GM21360 (cell line): Measurements from ENCODE around the gene PDE7B.

Source experiments
- ATAC-seq: cut with Tn5 transposase; IDR thresholded peaks from one replicate; pipeline ENCODE4 v1.9.1; 2021; ENCODE audit warnings: mild to moderate bottlenecking, moderate library complexity; ENCODE audit not compliant: unreplicated experiment

Gene PDE7B

GRCh38 chr6:135883536-135883935, 32.0 kb downstream of the PDE7B start:
- no peak for ATAC-seq

GRCh38 chr6:135884136-135884535, 32.6 kb downstream of the PDE7B start:
- ATAC-seq, result no peak

GRCh38 chr6:135887069-135887468, 35.6 kb downstream of the PDE7B start:
- no peak for ATAC-seq

GRCh38 chr6:135888818-135889217, 37.3 kb downstream of the PDE7B start:
- ATAC-seq, result no peak

GRCh38 chr6:135890876-135891275, 39.4 kb downstream of the PDE7B start:
- ATAC-seq, result no peak

- no peak for ATAC-seq
Observed at GRCh38 chr6:135891710-135892109, 40.2 kb downstream of the PDE7B start.

GRCh38 chr6:135895231-135895911, 43.9 kb downstream of the PDE7B start:
- no peak for ATAC-seq

- no peak for ATAC-seq
Observed at GRCh38 chr6:135897087-135897486, 45.6 kb downstream of the PDE7B start.

GRCh38 chr6:135901774-135902524, 50.4 kb downstream of the PDE7B start:
- ATAC-seq, result no peak

- no peak for ATAC-seq
Observed at GRCh38 chr6:135902756-135903331, 51.3 kb downstream of the PDE7B start.

- ATAC-seq, result no peak
Observed at GRCh38 chr6:135904666-135905065, 53.2 kb downstream of the PDE7B start.

GRCh38 chr6:135905604-135906300, 54.3 kb downstream of the PDE7B start:
- no peak for ATAC-seq

GRCh38 chr6:135906542-135906941, 55.0 kb downstream of the PDE7B start:
- ATAC-seq, result no peak

- no peak for ATAC-seq
Observed at GRCh38 chr6:135906972-135907465, 55.5 kb downstream of the PDE7B start.

GRCh38 chr6:135909737-135910387, 58.4 kb downstream of the PDE7B start:
- peak; percentile 60 for ATAC-seq

GRCh38 chr6:135910790-135911618, 59.5 kb downstream of the PDE7B start:
- no peak for ATAC-seq

GRCh38 chr6:135913785-135914184, 62.3 kb downstream of the PDE7B start:
- no peak for ATAC-seq

- ATAC-seq, result no peak
Observed at GRCh38 chr6:135919026-135919425, 67.5 kb downstream of the PDE7B start.

- no peak for ATAC-seq
Observed at GRCh38 chr6:135920689-135921088, 69.2 kb downstream of the PDE7B start.

- ATAC-seq, result no peak
Observed at GRCh38 chr6:135921188-135921587, 69.7 kb downstream of the PDE7B start.
